ENCODE data around the gene OLFML3.

GRCh38 chr1:113945329-113945728 lies 33.9 kb upstream of the OLFML3 start:
- TF ChIP-seq POLR2AphosphoS5 (IDR thresholded peaks at IDR 0.05): no peak
- TF ChIP-seq, protein P1, sequence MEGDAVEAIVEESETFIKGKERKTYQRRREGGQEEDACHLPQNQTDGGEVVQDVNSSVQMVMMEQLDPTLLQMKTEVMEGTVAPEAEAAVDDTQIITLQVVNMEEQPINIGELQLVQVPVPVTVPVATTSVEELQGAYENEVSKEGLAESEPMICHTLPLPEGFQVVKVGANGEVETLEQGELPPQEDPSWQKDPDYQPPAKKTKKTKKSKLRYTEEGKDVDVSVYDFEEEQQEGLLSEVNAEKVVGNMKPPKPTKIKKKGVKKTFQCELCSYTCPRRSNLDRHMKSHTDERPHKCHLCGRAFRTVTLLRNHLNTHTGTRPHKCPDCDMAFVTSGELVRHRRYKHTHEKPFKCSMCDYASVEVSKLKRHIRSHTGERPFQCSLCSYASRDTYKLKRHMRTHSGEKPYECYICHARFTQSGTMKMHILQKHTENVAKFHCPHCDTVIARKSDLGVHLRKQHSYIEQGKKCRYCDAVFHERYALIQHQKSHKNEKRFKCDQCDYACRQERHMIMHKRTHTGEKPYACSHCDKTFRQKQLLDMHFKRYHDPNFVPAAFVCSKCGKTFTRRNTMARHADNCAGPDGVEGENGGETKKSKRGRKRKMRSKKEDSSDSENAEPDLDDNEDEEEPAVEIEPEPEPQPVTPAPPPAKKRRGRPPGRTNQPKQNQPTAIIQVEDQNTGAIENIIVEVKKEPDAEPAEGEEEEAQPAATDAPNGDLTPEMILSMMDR (IDR thresholded peaks at IDR 0.05): no peak
- no peak for TF ChIP-seq EP300 (IDR thresholded peaks at IDR 0.05)
